Dedifferentiated amniotic fluid mesenchymal stem cell (primary cell): ENCODE data around the gene MYOF.
"Not testable (repeated sequence)": the region's sequence is repeated elsewhere in the genome, so short reads cannot be mapped to it uniquely, and the experiment has no call there.

ENCODE experiments used
- DNase-seq: peaks from one replicate; pipeline ENCODE4 v3.0.0-alpha.2; 2016; ENCODE audit errors: extremely low spot score

MYOF gene

DNA sequence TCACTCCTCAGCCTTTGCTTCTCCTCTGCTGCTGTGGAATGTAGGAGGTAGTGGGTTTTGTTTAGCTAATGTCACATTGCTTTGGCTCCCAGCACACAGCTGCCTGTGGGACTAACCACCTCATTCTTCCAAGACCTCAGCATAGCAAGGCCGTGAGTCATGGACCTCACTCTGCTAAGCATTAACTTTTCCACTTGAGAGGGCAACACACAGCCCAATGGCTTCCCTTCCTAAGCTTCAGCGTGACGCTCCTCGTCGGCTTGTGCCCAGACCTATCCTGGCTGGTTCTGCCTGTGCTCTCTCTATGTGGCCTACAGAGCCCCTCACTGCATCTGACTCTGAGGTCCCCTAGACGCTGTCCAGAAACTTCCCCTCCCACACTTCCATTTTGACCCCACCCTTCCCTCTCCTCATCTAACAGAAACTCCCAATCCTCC, 23.3 kb downstream of the MYOF start:
- peak; percentile 99 for DNase-seq

DNA sequence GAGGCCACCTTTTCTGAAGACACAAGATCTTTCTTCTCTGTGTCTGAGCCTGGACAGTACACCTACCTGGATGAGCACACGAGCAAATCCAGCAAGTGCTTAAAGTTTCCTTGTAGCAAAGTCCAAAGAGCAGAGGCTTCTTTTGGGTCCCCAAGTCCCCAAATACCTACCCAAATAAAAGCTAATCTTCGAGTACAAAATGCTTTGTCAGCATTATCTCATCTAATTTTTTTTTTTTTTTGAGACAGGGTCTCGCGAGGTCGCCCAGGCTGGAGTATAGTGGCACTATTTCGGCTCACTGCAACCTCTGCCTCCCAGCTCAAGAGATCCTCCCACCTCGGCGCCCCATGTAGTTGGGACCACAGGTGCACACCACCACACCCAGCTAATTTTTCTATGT, 24.6 kb downstream of the MYOF start:
- DNase-seq = no peak

DNA sequence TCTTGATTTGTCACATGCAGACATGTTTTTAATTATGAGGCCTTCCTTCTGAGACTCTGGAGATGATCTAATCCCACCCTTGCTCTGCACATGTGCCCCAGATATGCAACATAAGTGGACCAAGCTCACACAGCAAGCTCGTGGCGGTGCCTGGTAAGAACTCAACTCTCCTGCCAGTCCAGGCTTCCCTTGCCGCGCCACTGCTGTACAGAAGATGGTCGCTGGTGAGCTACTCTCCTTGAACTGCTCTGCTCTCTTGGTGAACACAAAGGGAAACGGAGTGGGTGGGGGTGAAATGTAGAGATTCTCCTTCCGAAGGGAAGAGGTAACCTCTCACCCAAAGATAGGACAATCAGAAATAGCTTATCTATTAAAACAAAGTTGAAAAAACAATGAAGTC, 25.7 kb downstream of the MYOF start:
- DNase-seq = no peak

DNA sequence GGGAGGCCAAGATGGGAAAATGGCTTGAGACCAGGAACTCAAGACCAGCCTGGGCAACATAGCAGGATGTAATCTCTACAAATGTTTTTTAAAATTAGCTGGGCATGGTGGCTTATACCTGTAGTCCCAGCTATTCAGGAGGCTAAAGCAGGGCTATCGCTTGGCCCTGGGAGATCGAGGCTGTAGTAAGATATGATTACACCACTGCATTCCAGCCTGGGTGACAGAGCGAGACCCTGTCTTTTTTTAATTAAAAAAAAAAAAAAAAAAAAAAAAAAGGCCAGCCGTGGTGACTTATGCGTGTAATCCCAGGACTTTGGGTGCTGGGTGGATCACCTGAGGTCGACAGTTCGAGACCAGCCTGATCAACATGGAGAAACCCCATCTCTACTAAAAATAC, 27.4 kb downstream of the MYOF start:
- DNase-seq = no peak

DNA sequence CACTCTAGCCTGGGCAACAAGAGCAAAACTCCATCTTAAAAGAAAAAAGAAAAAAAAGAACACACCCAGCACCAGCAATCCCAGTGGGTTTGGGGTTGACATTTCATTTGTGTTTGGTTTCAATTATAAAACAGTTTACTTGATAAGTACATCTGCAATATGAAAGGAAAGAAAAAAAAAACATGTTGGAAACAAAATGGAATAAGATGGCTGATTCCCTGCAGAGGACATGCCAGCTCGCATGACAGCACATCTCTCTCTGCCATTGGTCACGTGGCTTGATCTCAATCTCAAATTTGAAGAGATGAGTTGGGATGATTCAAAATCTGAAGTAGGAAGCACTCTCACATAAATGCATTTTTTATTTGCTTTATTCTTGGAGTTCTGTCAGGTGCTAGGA, 28.0 kb downstream of the MYOF start:
- DNase-seq = no peak

DNA sequence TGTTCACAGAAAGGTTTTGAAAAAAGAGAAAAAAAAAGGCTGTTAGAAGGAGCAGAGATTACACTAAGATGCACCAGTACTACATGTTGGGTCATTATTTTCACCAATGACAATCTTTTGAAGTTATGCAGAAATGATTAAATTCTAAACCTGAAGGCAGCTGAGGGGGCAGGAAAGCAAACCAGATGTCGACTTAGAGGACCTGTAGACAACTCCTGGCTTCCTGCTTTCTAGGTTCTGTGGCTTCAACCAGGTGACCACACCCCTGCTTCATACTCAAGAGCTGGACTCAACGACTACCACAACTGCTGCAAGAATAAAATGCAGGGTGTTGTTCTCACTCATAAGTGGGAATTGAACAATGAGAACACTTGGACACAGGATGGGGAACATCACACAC, 30.0 kb downstream of the MYOF start:
- no peak for DNase-seq

DNA sequence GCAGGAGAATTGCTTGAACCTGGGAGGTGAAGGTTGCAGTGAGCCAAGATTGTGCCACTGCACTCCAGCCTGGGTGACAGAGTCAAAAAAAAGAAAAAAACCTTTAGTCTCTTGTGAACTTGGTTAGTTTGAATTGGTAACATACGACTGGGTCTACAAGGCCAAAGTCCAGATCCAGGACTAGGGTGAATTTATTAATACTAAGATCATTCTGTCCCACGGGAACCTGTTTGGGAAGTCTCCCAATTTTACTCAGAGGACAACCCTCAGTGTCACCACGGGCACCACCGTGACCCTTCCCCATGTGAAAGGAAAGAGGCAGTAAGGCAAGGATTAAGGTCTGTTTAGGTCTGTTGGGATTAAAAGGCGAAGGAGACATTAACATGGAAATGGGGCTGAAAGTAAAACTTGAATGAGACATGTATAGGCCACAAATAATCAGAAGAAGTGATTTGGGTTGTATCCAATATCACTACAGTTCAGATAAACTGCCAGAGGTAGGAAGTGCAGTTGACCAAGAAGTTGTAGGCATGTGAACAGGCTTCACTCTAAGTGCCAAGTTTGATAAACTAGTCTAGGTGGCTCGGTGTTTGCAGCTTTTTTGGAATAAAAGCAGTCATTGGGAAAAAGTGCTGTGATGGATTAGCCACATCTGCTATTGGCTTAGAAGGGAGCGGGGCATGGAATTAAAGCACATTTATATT, 30.7 kb downstream of the MYOF start:
- no peak for DNase-seq

DNA sequence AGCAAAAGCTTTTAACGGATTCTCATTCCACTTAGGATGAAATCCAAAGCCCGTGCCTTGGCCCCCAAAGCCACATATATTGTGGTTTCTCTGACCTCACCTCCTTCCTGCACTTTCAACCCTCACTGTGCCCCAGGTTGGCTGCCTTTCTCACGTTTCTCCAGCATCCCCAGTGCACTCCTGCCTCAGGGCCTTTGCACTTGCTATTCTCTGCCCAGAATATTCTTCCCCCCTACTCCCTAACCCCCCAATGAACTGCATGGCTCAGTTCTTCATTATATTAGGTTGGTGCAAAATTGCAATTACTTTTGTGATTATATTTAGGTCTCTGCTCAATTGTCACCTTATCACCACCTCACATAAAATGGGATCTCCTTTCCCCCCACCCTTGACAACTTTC, 34.2 kb downstream of the MYOF start:
- no peak for DNase-seq

DNA sequence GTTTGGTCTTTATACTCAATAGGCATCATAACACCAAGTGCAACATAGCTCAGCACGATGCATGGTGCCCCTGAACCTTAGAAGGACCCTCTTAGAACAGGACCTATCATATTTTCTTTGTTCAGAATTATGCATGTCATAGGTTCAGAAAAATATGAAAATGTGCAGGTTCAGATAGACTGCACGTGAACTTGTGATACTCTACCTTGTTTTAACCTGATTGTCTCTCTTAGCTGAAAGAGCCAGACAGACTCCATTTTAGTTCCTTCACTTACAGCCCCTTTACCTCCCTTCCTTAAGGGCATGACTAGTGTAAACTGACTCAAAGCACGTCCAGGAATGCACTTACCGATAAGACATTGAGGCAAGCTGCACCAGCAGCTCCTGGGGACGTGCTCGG, 35.1 kb downstream of the MYOF start:
- DNase-seq = no peak

DNA sequence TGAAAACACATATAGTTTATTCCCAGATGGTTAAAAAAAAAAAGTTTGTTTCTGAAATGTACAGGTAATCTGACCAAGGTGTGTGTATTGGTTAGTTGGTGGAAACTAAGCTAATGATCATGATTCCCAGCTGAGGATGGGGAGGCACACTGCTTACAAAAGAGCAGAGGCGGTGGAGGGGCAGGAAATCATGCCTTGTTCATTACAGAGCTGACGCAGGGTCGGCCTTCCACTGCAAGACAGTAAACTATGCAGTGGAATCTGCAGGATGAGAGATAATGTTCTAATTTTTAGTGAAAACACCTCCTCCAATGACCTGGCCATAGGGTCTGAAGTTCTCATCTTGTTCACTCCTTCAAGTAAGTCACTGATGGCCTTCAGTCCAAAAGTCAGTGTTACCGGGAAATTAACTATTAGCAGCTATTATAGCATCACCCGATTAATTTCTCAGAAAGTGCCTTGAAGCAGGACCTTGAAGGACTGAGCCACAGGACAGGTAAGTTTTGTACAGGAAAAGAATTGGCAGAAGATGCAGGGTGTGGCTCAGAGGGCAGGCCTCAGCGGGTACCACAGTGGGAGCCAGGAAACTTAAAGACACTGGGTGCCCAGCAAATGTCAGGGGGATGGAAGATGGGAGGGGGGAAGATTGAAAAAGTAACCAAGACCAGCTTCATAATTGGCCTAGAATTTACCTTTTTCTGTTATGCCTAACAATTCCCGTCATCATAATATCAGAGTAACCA, 36.0 kb downstream of the MYOF start:
- no peak for DNase-seq

DNA sequence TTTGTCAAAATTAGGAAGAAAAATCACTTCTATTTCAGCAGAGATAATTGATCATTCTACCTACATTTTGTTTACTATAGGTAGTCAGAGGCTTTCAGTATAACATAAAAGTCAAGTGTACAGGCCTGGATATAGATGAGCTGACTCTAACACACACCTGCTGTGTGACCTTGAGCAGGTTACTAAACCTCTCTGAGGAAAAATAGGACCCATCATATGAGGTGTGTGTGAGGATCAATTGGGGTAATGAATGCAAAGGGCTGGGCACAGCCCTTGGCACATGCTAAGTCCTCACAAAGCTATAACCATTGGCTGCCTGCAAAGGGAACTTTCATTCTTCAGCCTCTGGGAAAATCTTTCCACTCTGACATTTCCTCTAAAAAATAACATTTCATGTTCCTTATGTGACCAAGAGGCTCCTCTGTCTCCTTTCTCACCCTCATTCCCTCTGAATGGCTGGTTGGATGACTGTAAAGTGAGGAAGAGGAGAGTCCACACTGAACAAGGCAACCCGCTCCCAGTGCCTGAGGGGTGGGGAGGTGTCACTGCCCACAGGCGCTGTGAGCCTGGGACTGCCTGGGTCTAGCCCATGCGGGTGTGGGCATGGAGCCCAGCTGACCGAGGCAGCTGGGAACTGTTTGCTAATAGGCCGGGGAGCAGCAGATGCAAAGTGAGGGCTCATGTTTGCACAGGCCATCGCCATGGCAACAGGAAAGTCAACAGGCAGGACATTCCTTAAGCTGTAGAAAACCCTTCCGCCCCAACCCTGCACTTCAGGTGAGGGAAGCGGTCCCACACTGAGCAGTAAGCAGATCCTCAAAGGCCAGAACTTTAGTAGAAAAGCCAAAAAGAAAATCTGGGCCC, 36.8 kb downstream of the MYOF start:
- DNase-seq = peak; percentile 97

DNA sequence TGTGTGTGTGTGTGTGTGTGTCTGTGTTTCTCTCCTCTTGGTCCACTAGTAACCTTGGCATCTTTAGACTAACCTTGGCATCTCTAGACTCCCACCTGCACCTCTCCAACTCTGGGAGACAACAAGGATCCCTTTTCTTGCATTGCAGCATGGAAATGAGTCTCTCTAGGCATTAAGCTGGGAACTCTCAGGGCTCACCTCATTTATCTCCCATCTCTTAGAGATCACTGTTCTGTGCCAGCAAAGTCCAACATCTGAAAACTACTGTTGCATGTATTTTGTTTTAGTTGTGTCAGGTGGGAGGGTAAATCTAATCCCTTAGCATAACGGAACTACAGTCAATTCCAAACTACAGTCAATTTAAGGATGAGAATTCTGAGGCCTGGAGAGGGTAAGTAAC, 38.7 kb downstream of the MYOF start:
- DNase-seq = no peak

DNA sequence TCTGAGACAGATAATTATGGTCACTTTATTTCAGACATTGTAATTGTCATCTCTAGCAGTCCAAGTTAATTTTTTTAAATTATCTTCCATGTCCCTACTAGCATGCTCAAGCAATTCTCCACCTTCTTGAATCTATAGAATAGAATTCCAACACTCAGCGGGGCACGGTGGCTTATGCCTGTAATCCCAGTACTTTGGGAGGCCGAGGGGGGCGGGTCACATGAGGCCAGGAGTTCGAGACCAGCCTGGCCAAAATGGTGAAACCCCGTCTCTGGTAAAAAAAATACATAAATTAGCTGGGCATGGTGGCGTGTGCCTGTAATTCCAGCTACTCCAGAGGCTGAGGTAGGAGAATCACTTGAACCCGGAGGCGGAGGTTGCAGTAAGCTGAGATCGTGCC, 39.4 kb downstream of the MYOF start:
- not testable (repeated sequence) for DNase-seq

DNA sequence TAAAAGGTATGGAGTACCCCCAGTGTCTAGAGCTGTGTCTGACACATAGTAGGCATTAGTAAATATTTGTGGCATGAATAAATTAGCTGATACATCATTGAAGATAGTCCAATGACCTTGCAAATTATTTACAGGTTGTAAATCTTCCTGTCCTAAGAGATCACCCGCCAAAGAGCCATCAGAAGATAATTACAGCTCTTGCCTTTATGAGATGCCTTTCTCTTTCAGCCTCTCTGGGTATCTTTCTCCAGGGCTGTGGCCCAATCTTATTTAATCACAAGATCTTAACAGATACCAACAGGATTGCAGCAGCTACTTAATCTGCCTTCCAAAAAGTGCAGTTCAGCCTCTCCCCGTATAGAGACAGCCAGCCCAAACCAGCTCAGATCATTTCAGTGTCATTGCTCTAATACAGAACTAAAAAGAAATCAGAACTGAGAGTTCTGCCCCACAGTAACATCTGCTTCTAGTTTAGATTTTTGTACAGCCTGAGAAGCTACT, 41.5 kb downstream of the MYOF start:
- peak; percentile 59 for DNase-seq

DNA sequence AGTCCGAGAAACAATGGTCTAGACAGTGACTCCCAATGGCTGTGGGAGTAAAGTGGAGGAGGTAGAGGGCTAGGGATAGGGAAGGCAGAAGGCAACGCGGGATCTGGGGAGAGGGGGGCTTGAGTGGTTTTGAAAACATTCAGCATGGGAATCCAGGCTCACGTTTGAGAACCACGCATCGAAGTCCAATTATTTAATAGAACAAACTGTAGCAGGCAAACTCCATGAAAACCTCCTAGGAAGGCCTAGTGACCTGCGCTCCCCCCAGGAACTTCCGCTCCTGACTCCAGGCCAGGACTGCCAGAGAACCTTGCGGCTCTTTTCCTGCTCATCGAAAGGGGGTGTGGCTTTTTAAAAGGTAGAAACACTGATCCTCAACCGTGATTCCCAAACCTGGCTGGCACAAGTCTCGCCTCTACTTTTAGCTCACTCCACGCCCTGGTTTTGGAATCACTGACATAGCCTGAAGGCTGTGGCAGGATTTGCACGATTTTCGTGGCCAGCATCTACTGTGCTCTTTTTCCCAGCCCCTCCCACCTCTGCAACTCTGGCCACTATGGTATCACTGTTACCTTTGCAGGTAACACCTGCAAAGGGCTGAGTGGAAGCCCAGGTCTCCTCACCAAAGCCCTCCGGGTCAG, 43.4 kb downstream of the MYOF start:
- DNase-seq = no peak

DNA sequence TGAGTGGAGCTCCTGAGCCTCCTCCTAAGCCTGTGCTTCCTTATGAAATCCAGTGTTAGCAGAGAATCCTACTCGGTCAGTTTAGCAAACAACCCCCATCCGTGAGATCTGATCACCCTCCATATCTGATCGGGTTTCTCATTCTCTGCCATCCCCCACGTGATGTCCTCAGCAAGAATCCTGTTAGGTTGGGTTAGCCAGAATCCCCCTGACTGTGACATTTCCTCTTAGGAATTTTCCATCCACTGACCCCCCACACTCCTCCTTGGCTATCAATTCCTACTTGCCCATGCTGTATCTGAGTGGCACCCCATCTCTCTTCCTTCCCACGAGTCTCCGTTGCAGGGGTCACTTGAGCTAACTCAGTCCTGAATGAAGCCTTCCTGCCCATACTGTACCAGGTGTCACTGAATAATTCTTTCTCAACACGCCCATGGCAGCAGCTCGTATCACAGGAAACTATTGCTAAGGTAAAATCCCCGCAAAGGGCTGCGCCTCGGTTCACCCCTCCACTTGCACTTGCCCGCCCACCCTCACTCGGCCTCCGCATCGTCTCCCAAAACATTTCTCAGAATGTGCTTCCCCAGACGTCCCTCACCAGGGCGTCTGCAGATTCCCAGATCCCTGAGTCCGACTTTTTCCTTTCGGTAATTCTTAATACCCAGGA, 44.1 kb downstream of the MYOF start:
- DNase-seq = no peak

DNA sequence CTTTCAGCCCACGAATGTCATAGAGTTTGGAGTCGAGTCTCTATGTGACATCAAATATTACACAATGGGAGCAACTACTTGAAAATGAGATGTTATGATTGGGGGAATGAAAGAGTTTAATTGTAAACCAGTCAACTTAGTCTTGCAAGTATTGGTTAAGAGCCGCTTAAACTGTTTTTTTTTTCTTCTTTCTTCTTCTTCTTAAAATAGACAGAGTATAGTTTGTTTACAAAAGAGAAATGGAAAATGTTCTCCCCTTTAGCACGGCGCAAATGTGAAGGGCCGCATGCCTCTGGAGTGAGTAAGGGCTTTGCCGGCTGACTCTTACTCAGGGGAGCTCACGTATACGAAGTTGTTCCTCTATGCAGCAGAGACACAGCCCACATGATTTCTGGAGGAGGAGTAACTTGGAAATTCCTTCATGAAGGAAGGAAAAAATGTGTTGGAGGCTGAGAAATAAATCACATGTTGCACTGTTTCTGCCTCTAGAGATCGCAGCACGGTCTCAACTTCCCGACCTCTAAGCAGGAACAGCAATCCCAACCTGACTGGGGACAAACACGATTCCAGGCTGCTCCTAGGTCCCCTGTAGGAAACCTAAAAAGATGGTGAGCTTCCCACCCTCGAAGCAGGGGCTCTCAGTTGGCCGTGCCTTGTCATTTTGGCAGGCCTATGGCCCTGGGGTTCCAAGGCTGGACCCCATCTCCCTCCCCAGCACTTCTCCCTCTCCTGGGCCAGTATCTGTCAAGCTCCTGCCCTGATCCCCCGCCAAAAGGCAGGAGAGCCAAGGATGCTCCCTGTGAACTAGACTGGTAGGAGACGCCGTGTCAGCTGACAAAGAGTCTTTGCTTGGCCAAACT, 44.8 kb downstream of the MYOF start:
- peak; percentile 99 for DNase-seq

DNA sequence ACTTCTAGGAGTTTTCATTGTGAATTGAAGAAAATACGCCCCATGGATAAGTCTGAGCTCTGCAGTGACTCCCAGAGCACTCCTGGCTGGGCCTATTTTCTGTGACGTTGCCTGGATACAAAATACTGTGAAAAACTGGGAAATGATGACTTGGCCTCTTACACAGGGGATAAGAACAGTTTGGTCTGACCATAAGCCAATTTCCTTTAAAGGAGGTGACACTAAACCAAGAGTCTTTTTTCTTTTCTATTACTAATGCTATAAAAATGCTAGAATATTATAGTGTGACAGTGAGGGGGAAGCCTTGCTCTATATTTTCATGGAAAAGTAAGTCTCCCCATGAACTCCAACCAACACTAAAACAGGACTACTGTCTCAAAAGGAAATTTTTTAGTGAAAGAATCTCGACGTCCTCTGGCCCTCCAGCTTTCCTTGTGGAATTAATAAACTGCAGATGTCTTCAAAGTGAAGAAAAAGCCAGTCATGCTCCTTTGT, 45.5 kb downstream of the MYOF start:
- DNase-seq = peak; percentile 96

DNA sequence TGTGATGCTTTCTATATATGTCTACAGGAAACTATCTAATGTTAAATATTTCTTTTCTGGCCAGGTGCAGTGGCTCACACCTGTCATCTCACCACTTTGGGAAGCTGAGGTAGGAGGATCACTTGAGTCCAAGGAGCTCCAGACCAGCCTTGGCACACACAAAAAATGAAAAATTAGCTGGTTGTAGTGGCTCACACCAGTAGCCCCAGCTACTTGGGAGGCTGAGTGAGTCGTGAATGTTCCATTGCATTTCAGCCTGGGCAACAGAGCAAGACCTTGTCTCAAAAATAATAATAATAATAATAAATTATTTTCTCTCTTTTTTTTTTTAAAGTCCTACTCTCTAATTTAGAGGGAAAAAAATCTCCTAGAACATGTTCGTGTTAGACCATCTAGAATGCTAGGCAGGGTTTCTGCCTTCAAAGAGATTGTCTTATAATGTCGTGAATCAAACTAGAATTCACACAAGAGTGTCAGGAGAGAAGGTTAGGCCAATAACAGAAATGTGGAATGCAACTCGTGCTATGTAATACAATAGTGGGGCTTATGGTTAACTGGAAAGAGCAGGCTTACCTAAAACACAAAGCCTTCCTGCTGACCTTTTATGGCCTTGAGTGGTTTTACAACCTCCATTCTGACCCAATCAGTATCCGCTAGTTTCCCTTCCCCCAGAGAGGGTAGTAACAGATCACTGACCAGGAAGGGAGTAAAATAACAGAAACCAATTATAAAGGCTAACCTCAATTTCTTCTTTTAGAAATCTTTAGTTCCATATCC, 46.3 kb downstream of the MYOF start:
- no peak for DNase-seq
